22Rv1 (cell line): ENCODE results near the gene TMEM271.

Source experiments
- H3K27ac ChIP-seq: fragments of 450-650 bp; 2 replicates; pipeline ENCODE4 v1.5.1; 2017
- ZFX ChIP-seq: fragments of 450-650 bp; IDR thresholded peaks from 2 replicates; pipeline ENCODE4 v1.6.1; 2017; ENCODE audit warnings: antibody characterized with exemption, borderline replicate concordance
- TF ChIP-seq, protein P1 (sequence below): fragments of 450-650 bp; IDR thresholded peaks from 2 replicates; pipeline ENCODE4 v1.5.1; 2017; ENCODE audit warnings: mild to moderate bottlenecking

TMEM271 gene

DNA sequence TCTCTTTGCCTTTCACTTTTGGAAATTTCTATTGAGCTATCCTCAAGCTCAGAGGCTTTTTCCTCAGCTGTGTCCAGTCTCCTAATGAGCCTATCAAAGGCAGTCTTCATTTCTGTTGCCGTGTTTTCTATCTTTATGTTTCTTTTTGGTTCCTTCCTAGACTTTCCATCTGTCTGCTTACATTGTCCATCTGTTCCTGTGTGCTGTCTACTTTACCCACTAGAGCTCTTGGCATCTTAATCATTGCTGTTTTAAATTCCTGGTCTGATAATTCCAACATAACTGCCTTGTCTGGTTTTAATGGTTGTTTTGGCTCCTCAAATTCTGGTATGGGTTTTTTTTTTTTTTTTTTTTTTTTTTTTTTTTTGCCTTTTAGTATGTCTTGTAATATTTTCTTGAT, 40.0 kb upstream of the TMEM271 start:
- TF ChIP-seq, protein P1, sequence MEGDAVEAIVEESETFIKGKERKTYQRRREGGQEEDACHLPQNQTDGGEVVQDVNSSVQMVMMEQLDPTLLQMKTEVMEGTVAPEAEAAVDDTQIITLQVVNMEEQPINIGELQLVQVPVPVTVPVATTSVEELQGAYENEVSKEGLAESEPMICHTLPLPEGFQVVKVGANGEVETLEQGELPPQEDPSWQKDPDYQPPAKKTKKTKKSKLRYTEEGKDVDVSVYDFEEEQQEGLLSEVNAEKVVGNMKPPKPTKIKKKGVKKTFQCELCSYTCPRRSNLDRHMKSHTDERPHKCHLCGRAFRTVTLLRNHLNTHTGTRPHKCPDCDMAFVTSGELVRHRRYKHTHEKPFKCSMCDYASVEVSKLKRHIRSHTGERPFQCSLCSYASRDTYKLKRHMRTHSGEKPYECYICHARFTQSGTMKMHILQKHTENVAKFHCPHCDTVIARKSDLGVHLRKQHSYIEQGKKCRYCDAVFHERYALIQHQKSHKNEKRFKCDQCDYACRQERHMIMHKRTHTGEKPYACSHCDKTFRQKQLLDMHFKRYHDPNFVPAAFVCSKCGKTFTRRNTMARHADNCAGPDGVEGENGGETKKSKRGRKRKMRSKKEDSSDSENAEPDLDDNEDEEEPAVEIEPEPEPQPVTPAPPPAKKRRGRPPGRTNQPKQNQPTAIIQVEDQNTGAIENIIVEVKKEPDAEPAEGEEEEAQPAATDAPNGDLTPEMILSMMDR = no peak
- no peak for TF ChIP-seq ZFX
- no peak overlapping the region for H3K27ac ChIP-seq

DNA sequence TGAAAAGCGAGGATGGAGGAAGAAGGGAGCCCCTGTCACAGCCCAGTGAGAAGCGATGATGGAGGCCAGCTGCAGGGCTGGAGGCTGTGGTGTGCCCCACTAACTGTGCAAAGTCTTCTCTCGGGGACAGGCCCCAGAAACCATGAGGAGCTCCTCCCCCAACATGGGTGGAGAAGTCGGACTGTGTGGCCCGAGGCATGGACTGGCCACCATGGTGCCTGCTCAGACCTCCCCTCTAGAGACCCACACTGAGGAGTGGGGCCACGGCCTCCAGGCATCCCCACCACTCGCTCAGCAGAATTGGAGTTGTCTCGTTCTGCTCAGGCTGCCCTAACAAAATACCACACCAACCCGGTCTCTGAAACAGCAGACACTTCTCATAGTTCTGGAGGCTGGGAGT, 37.0 kb upstream of the TMEM271 start:
- TF ChIP-seq ZFX = no peak
- TF ChIP-seq, protein P1 = no peak
- H3K27ac ChIP-seq = no peak overlapping the region

DNA sequence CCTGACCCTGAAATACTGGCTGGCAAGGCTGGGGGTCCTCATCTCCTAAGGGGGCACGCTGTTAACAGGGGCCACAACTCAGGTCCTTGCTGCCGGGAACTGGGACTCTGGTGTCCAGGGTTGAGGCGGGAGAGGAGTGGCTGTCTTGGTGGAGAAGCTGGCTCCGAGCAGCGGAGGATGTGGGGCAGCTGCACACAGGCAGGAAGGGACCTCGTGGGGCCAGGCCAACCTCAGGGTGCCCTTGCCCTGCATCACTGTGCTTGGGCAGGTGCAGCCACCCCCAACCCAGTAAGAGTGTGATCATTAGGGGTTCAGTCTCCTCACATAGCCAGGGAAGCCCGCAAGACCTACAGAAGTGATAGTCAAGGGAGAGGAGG, 36.6 kb upstream of the TMEM271 start:
- no peak overlapping the region for H3K27ac ChIP-seq
- TF ChIP-seq ZFX = no peak
- TF ChIP-seq, protein P1 = no peak

DNA sequence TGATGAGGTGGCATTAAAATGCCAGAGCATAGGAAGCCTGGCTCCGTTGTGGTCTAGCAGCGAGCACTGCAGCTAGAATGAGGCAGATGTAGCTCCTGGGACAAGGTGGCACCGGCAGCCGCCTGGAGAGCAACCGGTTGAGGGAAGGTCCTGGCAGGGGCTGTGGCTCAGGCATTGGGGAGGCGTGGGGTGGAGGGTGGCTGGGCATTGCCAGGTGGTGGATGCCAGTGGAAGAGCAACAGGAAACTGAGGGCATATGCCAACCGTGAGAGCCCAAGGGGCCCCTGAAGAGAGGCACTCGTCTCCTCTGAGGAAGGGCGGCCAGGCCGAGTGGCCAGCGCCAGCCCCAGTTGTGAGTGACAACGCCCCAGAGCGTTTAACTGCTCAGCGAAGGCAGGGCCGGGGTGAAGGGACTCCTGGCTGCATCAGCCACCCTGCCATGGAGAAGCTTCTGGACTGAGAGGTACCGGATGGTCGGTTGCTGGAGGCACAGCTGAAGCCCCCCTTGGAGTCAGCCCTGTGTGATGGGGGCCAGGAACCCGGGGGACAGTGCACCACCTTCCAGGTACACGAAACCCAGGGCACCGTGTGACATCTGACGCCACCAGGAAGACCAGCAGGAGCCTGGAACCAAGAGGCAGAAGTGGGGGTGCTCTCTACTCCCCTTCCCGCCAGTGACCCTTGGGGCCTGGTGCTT, 36.1 kb upstream of the TMEM271 start:
- TF ChIP-seq, protein P1 = no peak
- TF ChIP-seq ZFX = no peak

DNA sequence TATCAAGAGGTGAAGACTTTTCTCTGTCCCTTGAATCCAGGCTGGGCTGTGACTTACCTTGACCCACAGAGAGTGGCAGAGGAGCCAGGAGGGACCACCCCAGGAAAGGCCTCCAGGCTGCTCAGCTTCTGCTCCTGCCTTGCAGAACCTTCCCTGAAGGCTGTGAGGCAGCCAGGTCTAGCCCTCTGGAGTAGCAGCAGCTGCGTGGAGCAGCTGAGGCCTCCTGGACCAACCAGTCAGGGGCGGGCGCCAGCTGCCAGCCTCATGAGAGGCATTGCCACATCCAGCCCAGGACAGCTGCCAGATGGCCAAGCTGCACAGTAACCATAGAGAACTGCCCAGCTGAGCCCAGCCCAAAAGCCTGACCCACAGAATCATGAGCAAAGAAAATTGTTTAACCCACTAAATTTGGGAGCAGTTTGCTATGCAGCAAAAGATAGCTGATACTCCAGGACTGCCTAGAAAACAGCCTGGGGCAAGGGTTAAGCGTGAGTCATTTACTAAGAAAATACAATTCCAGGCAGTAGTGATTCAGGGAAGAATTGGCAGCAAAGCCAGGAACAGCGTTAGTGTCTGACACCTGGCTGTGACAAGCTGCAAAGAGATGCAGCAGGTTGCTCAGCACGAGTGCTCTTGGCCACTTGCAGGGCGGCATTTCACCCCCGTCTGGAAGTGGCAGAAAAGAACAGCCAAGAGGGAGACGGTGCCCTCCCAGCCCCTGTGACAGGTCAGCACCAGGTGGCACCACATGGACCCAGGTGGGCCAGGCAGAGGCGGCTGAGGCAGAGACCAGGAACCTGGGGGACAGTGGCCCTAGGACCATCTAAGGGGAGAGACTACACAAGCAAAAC, 34.5 kb upstream of the TMEM271 start:
- H3K27ac ChIP-seq = no peak overlapping the region
- TF ChIP-seq, protein P1 = no peak
- TF ChIP-seq ZFX = no peak

More for the DNA sequence above, 36.1 kb upstream of the TMEM271 start:
- H3K27ac ChIP-seq = no peak overlapping the region

DNA sequence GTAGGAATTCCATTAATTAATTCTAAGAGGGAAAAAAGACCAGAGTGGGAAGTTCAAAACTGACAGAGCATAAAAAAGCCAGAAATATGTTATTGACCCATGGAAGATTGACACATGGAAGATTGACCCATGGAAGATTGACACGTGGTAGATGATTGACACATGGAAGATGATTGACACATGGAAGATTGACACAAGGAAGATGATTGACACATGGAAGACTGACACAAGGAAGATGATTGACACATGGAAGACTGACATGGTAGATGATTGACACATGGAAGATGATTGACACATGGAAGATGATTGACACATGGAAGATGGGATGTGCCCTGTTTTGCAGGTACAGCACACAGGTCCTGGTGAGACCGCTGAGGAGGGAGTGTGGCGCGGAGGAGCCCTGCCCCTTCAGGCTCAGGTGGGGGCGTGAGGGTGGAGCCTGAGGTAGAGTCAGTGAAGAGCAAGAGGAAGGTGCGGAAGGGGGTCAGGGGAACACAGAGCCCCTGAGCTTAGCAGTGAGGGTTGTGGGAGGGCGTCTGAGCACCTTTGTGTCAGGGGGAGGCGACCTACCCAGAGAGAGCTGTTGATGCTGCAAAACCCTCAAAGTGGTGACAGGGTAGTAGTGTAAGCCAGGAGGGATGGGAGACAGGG, 33.4 kb upstream of the TMEM271 start:
- H3K27ac ChIP-seq = no peak overlapping the region
- TF ChIP-seq, protein P1 = no peak
- TF ChIP-seq ZFX = no peak
